Calu3 (cell line): ENCODE results near the gene TRAPPC6A. TPM values are rescaled to one million over a fixed set of nuclear protein-coding genes. Genes with fewer than 3 reads are reported as not detected.

Experiments used
- BruUV-seq: library from RNA; stranded (reverse); fragments of 400-500 nt; replicated peaks from 2 replicates; lab custom pipeline; 2021; lab: Mats Ljungman, UMichigan
- CTCF ChIA-PET: fragments of 300-600 bp; sonication (Branson Sonifier 250); formaldehyde crosslinking; loops from one replicate; lab custom pipeline; 2022; ENCODE audit warnings: antibody characterized with exemption; lab: Charles Lee
- DNase-seq: peaks from one replicate; pipeline ENCODE4 v3.0.0; 2022
- H3K27ac Mint-ChIP-seq: one replicate; pipeline ENCODE4 v1.8.0; 2022; ENCODE audit warnings: mixed read lengths; ENCODE audit not compliant: unreplicated experiment
- H3K27me3 Mint-ChIP-seq: one replicate; pipeline ENCODE4 v1.8.0; 2022; ENCODE audit warnings: mixed read lengths; ENCODE audit not compliant: unreplicated experiment
- H3K36me3 Mint-ChIP-seq: one replicate; pipeline ENCODE4 v1.8.0; 2022; ENCODE audit warnings: mild to moderate bottlenecking, moderate library complexity, mixed read lengths; ENCODE audit not compliant: insufficient read depth, unreplicated experiment
- H3K4me1 Mint-ChIP-seq: one replicate; pipeline ENCODE4 v1.8.0; 2022; ENCODE audit warnings: mild to moderate bottlenecking, low read depth, mixed read lengths; ENCODE audit not compliant: unreplicated experiment
- H3K4me3 Mint-ChIP-seq: one replicate; pipeline ENCODE4 v1.8.0; 2022; ENCODE audit warnings: mild to moderate bottlenecking, low read depth, moderate library complexity, mixed read lengths; ENCODE audit not compliant: unreplicated experiment
- H3K9me3 Mint-ChIP-seq: one replicate; pipeline ENCODE4 v1.8.0; 2022; ENCODE audit warnings: low read depth, mixed read lengths; ENCODE audit not compliant: unreplicated experiment
- CTCF ChIP-seq: fragments of 200-600 bp; IDR thresholded peaks from one replicate; pipeline ENCODE4 v1.8.0; 2022; ENCODE audit warnings: antibody characterized with exemption; ENCODE audit not compliant: unreplicated experiment
- intact Hi-C: fragments of 100-400 bp; cut with micrococcal nuclease; formaldehyde crosslinking; loops from one replicate; pipeline ENCODE4 v1.10.0; 2022; ENCODE audit not compliant: unreplicated experiment
- total RNA-seq: library from RNA; stranded (reverse); gene quantifications from 2 replicates; pipeline ENCODE4 v1.2.3, GENCODE V29; 2022

The TRAPPC6A gene
- total RNA-seq, 1 experiment from 2014 or later, result 55.7 TPM

GRCh38 chr19:45216667-45217066 lies 38.6 kb upstream of the TRAPPC6A start:
- no TSS peak for BruUV-seq
- CTCF ChIA-PET, result no interaction called here
- intact Hi-C loops, result no loop called here
- no peak for TF ChIP-seq CTCF
- no peaks in the 10 kb centered on the region for H3K9me3 Mint-ChIP-seq
- DNase-seq, result no peak
- H3K36me3 Mint-ChIP-seq, result peaks cover 12% of the 10 kb centered on the region
- peaks cover 33% of the 10 kb centered on the region for H3K27me3 Mint-ChIP-seq
- no peak overlapping the region for H3K27ac Mint-ChIP-seq
- H3K4me3 Mint-ChIP-seq, result no peak overlapping the region
- H3K4me1 Mint-ChIP-seq, result peaks cover 9% of the 10 kb centered on the region

- Mint-ChIP-seq H3K9me3 (no peaks in the 10 kb centered on the region), H3K36me3 (peaks cover 16% of the 10 kb centered on the region), H3K27ac (peak overlapping the region; percentile 67), H3K27me3 (peaks cover 22% of the 10 kb centered on the region), H3K4me3 (peak overlapping the region; percentile 72), H3K4me1 (peaks cover 19% of the 10 kb centered on the region)
- no peak for TF ChIP-seq CTCF
- peak; percentile 77 for DNase-seq
- BruUV-seq, result no TSS peak
- CTCF ChIA-PET, result no interaction called here
- intact Hi-C loops, result no loop called here
Measured at GRCh38 chr19:45215391-45216191, 37.6 kb upstream of the TRAPPC6A start.

- Mint-ChIP-seq H3K4me3 (no peak overlapping the region), H3K27me3 (peaks cover 2% of the 10 kb centered on the region), H3K36me3 (peaks cover 16% of the 10 kb centered on the region), H3K27ac (no peak overlapping the region), H3K4me1 (peaks cover 34% of the 10 kb centered on the region), H3K9me3 (no peaks in the 10 kb centered on the region)
- DNase-seq, result no peak
- intact Hi-C loops, result no loop called here
- CTCF ChIA-PET, result interaction anchor here (1.0 kb wide), 1 partner anchor 16 kb away, joined by 3 read pairs; no protein-coding TSS in a partner anchor
- TF ChIP-seq CTCF, result no peak
- no TSS peak for BruUV-seq
Measured at GRCh38 chr19:45213031-45213430, 35.0 kb upstream of the TRAPPC6A start.

GRCh38 chr19:45211751-45212381 lies 33.8 kb upstream of the TRAPPC6A start:
- H3K4me3 Mint-ChIP-seq, result peak overlapping the region; percentile 21
- H3K27me3 Mint-ChIP-seq, result no peaks in the 10 kb centered on the region
- CTCF ChIA-PET, result interaction anchor here (0.5 to 1.0 kb wide), 10 partner anchors 10 to 143 kb away, joined by 3 to 6 read pairs (median 3); partner anchors contain the start of genes BLOC1S3, EXOC3L2, PPP1R37 and TRAPPC6A
- H3K36me3 Mint-ChIP-seq, result peaks cover 16% of the 10 kb centered on the region
- H3K27ac Mint-ChIP-seq, result peak overlapping the region; percentile 53
- H3K9me3 Mint-ChIP-seq, result no peaks in the 10 kb centered on the region
- DNase-seq, result peak; percentile 78
- no peak for TF ChIP-seq CTCF
- no TSS peak for BruUV-seq
- H3K4me1 Mint-ChIP-seq, result peaks cover 34% of the 10 kb centered on the region
- intact Hi-C loops, result no loop called here
